NCI-H146 treated with DMSO at 0.1 percent for 48 hours (cell line): ENCODE results near the gene CGA.

Experiments
- DNase-seq: peaks from one replicate; lab custom pipeline; 2025; ENCODE audit not compliant: unreplicated experiment; lab: John Stamatoyannopoulos, UW

Gene CGA

GRCh38 chr6:87089135-87089534 is 5.8 kb downstream of the CGA start:
- DNase-seq, result no peak

GRCh38 chr6:87088076-87088475 is 6.8 kb downstream of the CGA start:
- no peak for DNase-seq

GRCh38 chr6:87082160-87082721 is 12.7 kb downstream of the CGA start:
- no peak for DNase-seq

GRCh38 chr6:87078983-87079616 is 15.8 kb downstream of the CGA start:
- peak; percentile 38 for DNase-seq

GRCh38 chr6:87075168-87075567 is 19.7 kb downstream of the CGA start:
- no peak for DNase-seq

GRCh38 chr6:87074101-87074621 is 20.7 kb downstream of the CGA start:
- no peak for DNase-seq

- DNase-seq, result no peak
These were observed 23.2 kb downstream of the CGA start for GRCh38 chr6:87071683-87072082.

- DNase-seq, result no peak
These were observed 24.2 kb downstream of the CGA start for GRCh38 chr6:87070741-87071140.

- DNase-seq, result no peak
These were observed 26.1 kb downstream of the CGA start for GRCh38 chr6:87068795-87069194.

GRCh38 chr6:87066449-87067333 is 28.2 kb downstream of the CGA start:
- DNase-seq, result peak; percentile 67

- no peak for DNase-seq
These were observed 29.8 kb downstream of the CGA start for GRCh38 chr6:87065117-87065516.

GRCh38 chr6:87059943-87060342 is 35.0 kb downstream of the CGA start:
- DNase-seq, result no peak

- DNase-seq, result no peak
These were observed 40.6 kb downstream of the CGA start for GRCh38 chr6:87054143-87054833.

- DNase-seq, result no peak
These were observed 41.6 kb downstream of the CGA start for GRCh38 chr6:87053312-87053711.

- no peak for DNase-seq
These were observed 45.1 kb downstream of the CGA start for GRCh38 chr6:87049779-87050178.

GRCh38 chr6:87045521-87046075 is 49.3 kb downstream of the CGA start:
- no peak for DNase-seq

GRCh38 chr6:87040729-87041128 is 54.2 kb downstream of the CGA start:
- DNase-seq, result no peak
